ENCODE data around the gene PPFIA3. TPM values are rescaled to one million over a fixed set of nuclear protein-coding genes. Genes with fewer than 3 reads are reported as not detected.

Gene PPFIA3
- total RNA-seq, 1 experiment from 2014 or later: 101 TPM

GRCh38 chr19:49098795-49099194 lies 20.5 kb upstream of the PPFIA3 start:
- no peak for DNase-seq (ENCODE audit: low spot score)
- in situ Hi-C loops (cut with HindIII; ENCODE audit: low sequenced_read_pairs): no loop called here

GRCh38 chr19:49101160-49101559 lies 18.2 kb upstream of the PPFIA3 start:
- DNase-seq (ENCODE audit: low spot score): no peak
- in situ Hi-C loops (cut with HindIII; ENCODE audit: low sequenced_read_pairs): no loop called here

- no peak for DNase-seq (ENCODE audit: low spot score)
- in situ Hi-C loops (cut with HindIII; ENCODE audit: low sequenced_read_pairs): no loop called here
Observed at GRCh38 chr19:49102303-49102702, 17.0 kb upstream of the PPFIA3 start.

GRCh38 chr19:49103331-49104085 lies 15.8 kb upstream of the PPFIA3 start:
- DNase-seq (ENCODE audit: low spot score): no peak

GRCh38 chr19:49104229-49104864 lies 15.0 kb upstream of the PPFIA3 start:
- in situ Hi-C loops (cut with HindIII; ENCODE audit: low sequenced_read_pairs): no loop called here
- no peak for DNase-seq (ENCODE audit: low spot score)

More at GRCh38 chr19:49103331-49104085, 15.8 kb upstream of the PPFIA3 start:
- in situ Hi-C loops (cut with HindIII; ENCODE audit: low sequenced_read_pairs): no loop called here

GRCh38 chr19:49106648-49107135 lies 12.7 kb upstream of the PPFIA3 start:
- in situ Hi-C loops (cut with HindIII; ENCODE audit: low sequenced_read_pairs): no loop called here
- peak; percentile 74 for DNase-seq (ENCODE audit: low spot score)

- in situ Hi-C loops (cut with HindIII; ENCODE audit: low sequenced_read_pairs): no loop called here
- DNase-seq (ENCODE audit: low spot score): no peak
Observed at GRCh38 chr19:49107625-49108459, 11.5 kb upstream of the PPFIA3 start.

- in situ Hi-C loops (cut with HindIII; ENCODE audit: low sequenced_read_pairs): no loop called here
- no peak for DNase-seq (ENCODE audit: low spot score)
Observed at GRCh38 chr19:49109051-49109450, 10.3 kb upstream of the PPFIA3 start.

- DNase-seq (ENCODE audit: low spot score): no peak
- in situ Hi-C loops (cut with HindIII; ENCODE audit: low sequenced_read_pairs): no loop called here
Observed at GRCh38 chr19:49109569-49110233, 9.6 kb upstream of the PPFIA3 start.

GRCh38 chr19:49110567-49110966 lies 8.8 kb upstream of the PPFIA3 start:
- in situ Hi-C loops (cut with HindIII; ENCODE audit: low sequenced_read_pairs): no loop called here

GRCh38 chr19:49111218-49111998 lies 7.9 kb upstream of the PPFIA3 start:
- no peak for DNase-seq (ENCODE audit: low spot score)
- in situ Hi-C loops (cut with HindIII; ENCODE audit: low sequenced_read_pairs): no loop called here

More at GRCh38 chr19:49110567-49110966, 8.8 kb upstream of the PPFIA3 start:
- DNase-seq (ENCODE audit: low spot score): no peak

- in situ Hi-C loops (cut with HindIII; ENCODE audit: low sequenced_read_pairs): no loop called here
- DNase-seq (ENCODE audit: low spot score): peak; percentile 67
Observed at GRCh38 chr19:49113762-49114629, 5.3 kb upstream of the PPFIA3 start, which contains the start of gene LIN7B. Gene LIN7B, plus strand, starts transcription at chr19:49114370. Its CDS starts 35 bp downstream, at chr19:49114405.

- in situ Hi-C loops (cut with HindIII; ENCODE audit: low sequenced_read_pairs): no loop called here
Observed at GRCh38 chr19:49114630-49115363, 4.5 kb upstream of the PPFIA3 start.

GRCh38 chr19:49116544-49116943 lies 2.8 kb upstream of the PPFIA3 start:
- no peak for DNase-seq (ENCODE audit: low spot score)
- in situ Hi-C loops (cut with HindIII; ENCODE audit: low sequenced_read_pairs): no loop called here

More at GRCh38 chr19:49114630-49115363, 4.5 kb upstream of the PPFIA3 start:
- DNase-seq (ENCODE audit: low spot score): peak; percentile 91

- no peak for DNase-seq (ENCODE audit: low spot score)
- in situ Hi-C loops (cut with HindIII; ENCODE audit: low sequenced_read_pairs): no loop called here
Observed at GRCh38 chr19:49117677-49118564, 1.4 kb upstream of the PPFIA3 start.
